GM21515 (cell line): ENCODE measurements around the gene LDAF1.
A peak's percentile ranks its signal among the peaks of the same experiment; 100 is the strongest.
"Not testable (repeated sequence)": the region's sequence is repeated elsewhere in the genome, so short reads cannot be mapped to it uniquely, and the experiment has no call there.

ENCODE experiments used
- ATAC-seq: cut with Tn5 transposase; IDR thresholded peaks from one replicate; pipeline ENCODE4 v1.9.1; 2021; ENCODE audit not compliant: unreplicated experiment

The LDAF1 gene

GRCh38 chr16:21158208-21159110 is at the start of gene LDAF1:
LDAF1 (plus strand) TSS chr16:21158674; CDS start chr16:21161183, 2,509 bp downstream.
- ATAC-seq = peak; percentile 84

- ATAC-seq = not testable (repeated sequence)
These were observed 42.9 kb upstream of the LDAF1 start for GRCh38 chr16:21115551-21115950.

- no peak for ATAC-seq
These were observed 42.3 kb upstream of the LDAF1 start for GRCh38 chr16:21116148-21116693.

- ATAC-seq = no peak
These were observed 40.9 kb upstream of the LDAF1 start for GRCh38 chr16:21117567-21117966.

GRCh38 chr16:21120976-21121520 is 37.4 kb upstream of the LDAF1 start:
- no peak for ATAC-seq

GRCh38 chr16:21125191-21125590 is 33.3 kb upstream of the LDAF1 start:
- ATAC-seq = no peak

GRCh38 chr16:21126518-21126917 is 32.0 kb upstream of the LDAF1 start:
- no peak for ATAC-seq

GRCh38 chr16:21128991-21129390 is 29.5 kb upstream of the LDAF1 start:
- no peak for ATAC-seq

GRCh38 chr16:21130811-21131210 is 27.7 kb upstream of the LDAF1 start:
- ATAC-seq = no peak

- no peak for ATAC-seq
These were observed 24.4 kb upstream of the LDAF1 start for GRCh38 chr16:21134053-21134452.

GRCh38 chr16:21145738-21146137 is 12.7 kb upstream of the LDAF1 start:
- ATAC-seq = no peak

- no peak for ATAC-seq
These were observed 8.0 kb upstream of the LDAF1 start, which contains the start of gene DNAH3 for GRCh38 chr16:21150375-21151001. DNAH3 (minus strand) TSS chr16:21150846; CDS start chr16:21150319, 527 bp downstream.

- ATAC-seq = not testable (repeated sequence)
These were observed 6.1 kb upstream of the LDAF1 start for GRCh38 chr16:21152160-21153030.

- not testable (repeated sequence) for ATAC-seq
These were observed 5.2 kb upstream of the LDAF1 start for GRCh38 chr16:21153124-21153729.

GRCh38 chr16:21156011-21156410 is 2.5 kb upstream of the LDAF1 start:
- ATAC-seq = not testable (repeated sequence)

- ATAC-seq = no peak
These were observed 1.6 kb upstream of the LDAF1 start for GRCh38 chr16:21156767-21157467.

- no peak for ATAC-seq
These were observed 842 bp upstream of the LDAF1 start for GRCh38 chr16:21157632-21158031.

- ATAC-seq = no peak
These were observed 942 bp downstream of the LDAF1 start for GRCh38 chr16:21159281-21159951.

GRCh38 chr16:21160276-21160675 is 1.8 kb downstream of the LDAF1 start:
- no peak for ATAC-seq
